HL-60 (cell line): ENCODE results near the gene IGLL5.

Experiments
- CTCF ChIP-seq: IDR thresholded peaks from one replicate; pipeline ENCODE4 v1.5.1; 2011; ENCODE audit warnings: low read length, control low read depth, inconsistent platforms; ENCODE audit not compliant: insufficient read depth
- REST ChIP-seq: IDR thresholded peaks from 2 replicates; pipeline ENCODE4 v1.6.1; 2012; ENCODE audit warnings: low read depth; ENCODE audit not compliant: insufficient replicate concordance
- SPI1 ChIP-seq: IDR thresholded peaks from 2 replicates; pipeline ENCODE4 v1.6.1; 2012; ENCODE audit warnings: low read depth, mild to moderate bottlenecking, borderline replicate concordance

- no peak for TF ChIP-seq CTCF
- no peak for TF ChIP-seq REST
- no peak for TF ChIP-seq SPI1
Observed at GRCh38 chr22:22886546-22886945, 1.1 kb upstream of the IGLL5 start.
